ENCODE results near the gene DLGAP1.
A peak's percentile ranks its signal among the peaks of the same experiment; 100 is the strongest.

DLGAP1 gene

DNA sequence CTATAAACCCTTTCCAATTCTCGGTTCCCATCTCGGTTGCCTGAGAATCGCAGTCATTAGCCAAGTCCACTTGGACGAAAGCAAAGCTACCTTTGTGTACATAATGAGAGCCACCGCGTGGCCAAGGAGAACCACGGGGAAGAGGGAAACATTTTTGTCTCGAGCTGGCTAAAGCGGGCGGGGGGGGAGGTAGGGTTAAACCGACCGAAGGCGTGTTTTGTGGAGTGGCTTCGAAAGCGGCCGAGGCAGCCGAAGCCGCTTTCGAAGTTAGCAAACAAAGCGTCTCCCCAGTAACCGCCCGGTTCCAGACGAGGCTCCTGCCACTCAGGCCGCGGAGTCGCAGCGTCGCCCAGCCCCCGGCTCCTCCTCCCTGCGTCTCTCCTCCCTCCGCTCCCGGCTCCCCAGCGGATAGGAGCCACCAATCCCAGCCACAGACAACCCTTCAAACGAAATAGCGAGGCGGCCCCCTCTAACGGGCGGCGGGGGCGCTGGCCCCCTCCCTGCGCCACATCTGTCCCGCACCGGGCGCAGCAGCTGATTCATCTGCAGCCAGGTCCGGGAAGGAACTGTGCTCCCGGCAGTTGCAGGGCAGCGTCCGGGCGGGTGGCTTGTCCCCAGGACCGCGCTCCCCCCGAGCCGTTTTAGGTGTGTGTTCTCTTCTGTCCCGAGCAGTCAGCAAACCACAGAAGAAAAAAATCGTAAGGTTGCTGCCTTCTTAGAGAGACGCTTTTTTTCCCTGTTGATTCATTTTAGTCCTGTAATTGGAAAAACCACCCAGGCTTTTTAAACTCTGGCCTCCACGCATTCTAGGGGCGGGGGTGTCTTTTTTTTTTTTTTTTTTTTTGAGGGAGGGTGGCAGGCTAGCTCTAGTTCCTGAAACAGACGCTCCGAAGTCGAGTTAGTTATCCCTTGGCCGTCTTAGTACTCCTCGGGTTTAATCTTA, 1006.9 kb downstream of the DLGAP1 start:
- TF ChIP-seq, protein P1, sequence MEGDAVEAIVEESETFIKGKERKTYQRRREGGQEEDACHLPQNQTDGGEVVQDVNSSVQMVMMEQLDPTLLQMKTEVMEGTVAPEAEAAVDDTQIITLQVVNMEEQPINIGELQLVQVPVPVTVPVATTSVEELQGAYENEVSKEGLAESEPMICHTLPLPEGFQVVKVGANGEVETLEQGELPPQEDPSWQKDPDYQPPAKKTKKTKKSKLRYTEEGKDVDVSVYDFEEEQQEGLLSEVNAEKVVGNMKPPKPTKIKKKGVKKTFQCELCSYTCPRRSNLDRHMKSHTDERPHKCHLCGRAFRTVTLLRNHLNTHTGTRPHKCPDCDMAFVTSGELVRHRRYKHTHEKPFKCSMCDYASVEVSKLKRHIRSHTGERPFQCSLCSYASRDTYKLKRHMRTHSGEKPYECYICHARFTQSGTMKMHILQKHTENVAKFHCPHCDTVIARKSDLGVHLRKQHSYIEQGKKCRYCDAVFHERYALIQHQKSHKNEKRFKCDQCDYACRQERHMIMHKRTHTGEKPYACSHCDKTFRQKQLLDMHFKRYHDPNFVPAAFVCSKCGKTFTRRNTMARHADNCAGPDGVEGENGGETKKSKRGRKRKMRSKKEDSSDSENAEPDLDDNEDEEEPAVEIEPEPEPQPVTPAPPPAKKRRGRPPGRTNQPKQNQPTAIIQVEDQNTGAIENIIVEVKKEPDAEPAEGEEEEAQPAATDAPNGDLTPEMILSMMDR (IDR thresholded peaks at IDR 0.05; ENCODE audit: borderline replicate concordance, insufficient read depth, low read depth, low read length) = no peak
- H3K4me3 ChIP-seq (ENCODE audit: low read depth, low read length) = peak overlapping the region; percentile 54

GRCh38 chr18:3447068-3447894, 1007.8 kb downstream of the DLGAP1 start:
- TF ChIP-seq, protein P1 (IDR thresholded peaks at IDR 0.05; ENCODE audit: borderline replicate concordance, insufficient read depth, low read depth, low read length) = no peak
- peak overlapping the region; percentile 54 for H3K4me3 ChIP-seq (ENCODE audit: low read depth, low read length)

Measured in GM12875 (cell line).